GM12878 (cell line): ENCODE results near the gene FDPS. TPM values are rescaled to one million over a fixed set of nuclear protein-coding genes. Genes with fewer than 3 reads are reported as not detected.

ENCODE experiments used
- CHD2 ChIP-seq: IDR thresholded peaks from 2 replicates; pipeline ENCODE4 v1.6.1; 2011; ENCODE audit warnings: low read depth, low read length, improper control_type of control experiment, borderline replicate concordance
- NBN ChIP-seq: fragments of 450-650 bp; IDR thresholded peaks from 2 replicates; pipeline ENCODE4 v1.6.1; 2016
- NFYB ChIP-seq: IDR thresholded peaks from 2 replicates; pipeline ENCODE4 v1.6.1; 2011; ENCODE audit warnings: low read depth, mild to moderate bottlenecking, low read length, improper control_type of control experiment, moderate library complexity; ENCODE audit not compliant: insufficient read depth
- RELA ChIP-seq: fragments of 450-650 bp; IDR thresholded peaks from 2 replicates; pipeline ENCODE4 v1.8.0; 2014; ENCODE audit warnings: borderline replicate concordance; ENCODE audit not compliant: partially characterized antibody
- SPI1 ChIP-seq: IDR thresholded peaks from 2 replicates; pipeline ENCODE4 v1.6.1; 2011; ENCODE audit warnings: low read depth, mild to moderate bottlenecking, low read length, moderate library complexity, borderline replicate concordance; ENCODE audit not compliant: insufficient read depth
- SREBF2 ChIP-seq: IDR thresholded peaks from 2 replicates; pipeline ENCODE4 v1.6.1; 2012; ENCODE audit warnings: mild to moderate bottlenecking, low read length
- SUZ12 ChIP-seq: fragments of 200-600 bp; sonication (generic); IDR thresholded peaks from one replicate; pipeline ENCODE4 v1.6.1; 2018; ENCODE audit warnings: antibody characterized with exemption, mild to moderate bottlenecking; ENCODE audit not compliant: unreplicated experiment
- TARDBP ChIP-seq: IDR thresholded peaks from 2 replicates; pipeline ENCODE4 v1.6.1; 2016; ENCODE audit warnings: borderline replicate concordance
- TBL1XR1 ChIP-seq: IDR thresholded peaks from 2 replicates; pipeline ENCODE4 v1.6.1; 2012; ENCODE audit warnings: low read depth, low read length, improper control_type of control experiment
- TCF12 ChIP-seq: IDR thresholded peaks from 2 replicates; pipeline ENCODE4 v1.6.1; 2011; ENCODE audit warnings: low read depth, mild to moderate bottlenecking, low read length
- ZSCAN29 ChIP-seq: fragments of 450-650 bp; IDR thresholded peaks from 2 replicates; pipeline ENCODE4 v1.6.1; 2017; ENCODE audit warnings: mild to moderate bottlenecking, moderate library complexity
- polyA plus RNA-seq, 11 experiments: library from polyadenylated mRNA; depleted of rRNA in 4 of 11; unstranded in 6 of 11; stranded (reverse) in 5 of 11; fragments of >200 nt; fragmentation: Nextera tagmentation in 4 of 11; fragmentation: Illumina TruSeq in 1 of 11; extraction: Ambion mirVana in 4 of 11; extraction: Trizol in 1 of 11; gene quantifications; 1 replicate in 1 of 11; 2 replicates in 10 of 11; pipeline versions ENCODE4 v1.2.1 to v1.2.3, GENCODE V29; 2011 to 2016; ENCODE audit warnings: inconsistent platforms in 2 of 11, missing spikeins in 2 of 11, low read depth in 1 of 11
- total RNA-seq, 4 experiments: library from RNA; depleted of rRNA in 3 of 4; stranded (reverse); fragments of >200 nt in 3 of 4; fragmentation: Illumina TruSeq in 1 of 4; extraction: Trizol in 1 of 4; gene quantifications; 2 replicates each; pipeline versions ENCODE4 v1.2.1 to v1.2.3, GENCODE V29; 2013 to 2021
- TF ChIP-seq, protein P1 (sequence below): IDR thresholded peaks from 2 replicates; pipeline ENCODE4 v1.6.1; 2012; ENCODE audit warnings: low read depth, low read length, improper control_type of control experiment
- TF ChIP-seq, protein P2 (sequence below): fragments of 450-650 bp; IDR thresholded peaks from 2 replicates; pipeline ENCODE4 v1.6.1; 2018; ENCODE audit warnings: mild to moderate bottlenecking, low read depth, moderate library complexity; ENCODE audit not compliant: partially characterized antibody
- TF ChIP-seq, protein P3 (sequence below): fragments of 450-650 bp; formaldehyde crosslinking; IDR thresholded peaks from 2 replicates; pipeline ENCODE4 v1.5.0; 2022; ENCODE audit warnings: mild to moderate bottlenecking, missing genetic modification characterization

Gene FDPS
- total and polyA plus RNA-seq, 10 of the 15 experiments (the other 5 are each of a cell fraction or from before 2014, with no cell fraction given), result 405 to 1,156 (median 487) TPM

DNA sequence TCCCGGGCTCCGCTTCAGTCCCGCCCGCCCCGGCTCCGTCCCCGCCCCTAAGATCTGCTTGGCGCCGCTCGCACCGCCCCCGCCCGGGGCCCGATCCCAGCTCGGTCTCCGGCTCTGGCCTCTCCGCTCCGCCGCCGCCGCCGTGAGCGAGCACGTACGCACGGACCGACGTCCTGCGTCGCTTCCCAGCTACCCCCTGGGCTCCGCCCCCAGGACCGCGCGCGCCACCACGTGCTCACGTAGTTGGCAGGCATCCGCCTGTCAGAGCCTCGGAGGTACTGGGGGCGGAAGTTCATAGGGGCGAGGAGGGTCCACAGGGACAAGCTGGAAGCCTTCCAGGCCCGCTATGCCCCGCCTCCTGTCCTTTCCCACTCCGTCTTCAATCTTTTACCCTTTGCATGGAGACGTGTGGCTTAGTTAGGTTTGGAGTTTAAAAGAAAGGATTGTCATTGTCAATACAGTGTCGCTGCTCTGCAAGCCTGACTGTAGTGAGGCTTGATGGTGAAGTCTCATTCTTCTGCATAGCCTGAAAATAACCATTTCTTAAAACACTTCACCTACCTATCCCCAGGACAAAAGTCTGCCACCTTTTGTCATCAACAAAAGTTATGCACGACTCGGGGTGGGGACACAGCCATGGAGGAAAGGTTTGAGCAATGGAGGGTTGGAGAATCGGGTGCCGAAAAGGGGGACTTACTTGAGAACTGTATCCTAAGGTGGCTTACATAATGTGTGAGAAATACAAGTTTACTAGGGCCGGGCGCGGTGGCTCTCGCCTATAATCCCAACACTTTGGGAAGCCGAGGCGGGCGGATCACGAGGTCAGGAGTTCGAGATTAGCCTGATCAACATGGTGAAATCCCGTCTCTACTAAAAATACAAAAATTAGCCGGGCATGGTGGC lies 35.1 kb upstream of the FDPS start, which contains the start of gene CLK2 (continued):
- TF ChIP-seq NFYB (no peak), SPI1 (peak; percentile 39; the same call in 1 of the 2 replicates), SREBF2 (no peak), CHD2 (0 out of 2 replicates have a peak, but pooled peaks have one; percentile 39), RELA (peak; percentile 64), SUZ12 (no peak), TBL1XR1 (0 out of 2 replicates have a peak, but pooled peaks have one; percentile 18), TCF12 (peak; percentile 16; the same call in 1 of the 2 replicates), TARDBP (no peak), ZSCAN29 (no peak), NBN (no peak; the same call in 1 of the 2 replicates)
- TF ChIP-seq, protein P1, sequence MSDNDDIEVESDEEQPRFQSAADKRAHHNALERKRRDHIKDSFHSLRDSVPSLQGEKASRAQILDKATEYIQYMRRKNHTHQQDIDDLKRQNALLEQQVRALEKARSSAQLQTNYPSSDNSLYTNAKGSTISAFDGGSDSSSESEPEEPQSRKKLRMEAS, result peak; percentile 96
- TF ChIP-seq, protein P2, sequence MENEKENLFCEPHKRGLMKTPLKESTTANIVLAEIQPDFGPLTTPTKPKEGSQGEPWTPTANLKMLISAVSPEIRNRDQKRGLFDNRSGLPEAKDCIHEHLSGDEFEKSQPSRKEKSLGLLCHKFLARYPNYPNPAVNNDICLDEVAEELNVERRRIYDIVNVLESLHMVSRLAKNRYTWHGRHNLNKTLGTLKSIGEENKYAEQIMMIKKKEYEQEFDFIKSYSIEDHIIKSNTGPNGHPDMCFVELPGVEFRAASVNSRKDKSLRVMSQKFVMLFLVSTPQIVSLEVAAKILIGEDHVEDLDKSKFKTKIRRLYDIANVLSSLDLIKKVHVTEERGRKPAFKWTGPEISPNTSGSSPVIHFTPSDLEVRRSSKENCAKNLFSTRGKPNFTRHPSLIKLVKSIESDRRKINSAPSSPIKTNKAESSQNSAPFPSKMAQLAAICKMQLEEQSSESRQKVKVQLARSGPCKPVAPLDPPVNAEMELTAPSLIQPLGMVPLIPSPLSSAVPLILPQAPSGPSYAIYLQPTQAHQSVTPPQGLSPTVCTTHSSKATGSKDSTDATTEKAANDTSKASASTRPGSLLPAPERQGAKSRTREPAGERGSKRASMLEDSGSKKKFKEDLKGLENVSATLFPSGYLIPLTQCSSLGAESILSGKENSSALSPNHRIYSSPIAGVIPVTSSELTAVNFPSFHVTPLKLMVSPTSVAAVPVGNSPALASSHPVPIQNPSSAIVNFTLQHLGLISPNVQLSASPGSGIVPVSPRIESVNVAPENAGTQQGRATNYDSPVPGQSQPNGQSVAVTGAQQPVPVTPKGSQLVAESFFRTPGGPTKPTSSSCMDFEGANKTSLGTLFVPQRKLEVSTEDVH, result peak; percentile 57
- TF ChIP-seq, protein P3, sequence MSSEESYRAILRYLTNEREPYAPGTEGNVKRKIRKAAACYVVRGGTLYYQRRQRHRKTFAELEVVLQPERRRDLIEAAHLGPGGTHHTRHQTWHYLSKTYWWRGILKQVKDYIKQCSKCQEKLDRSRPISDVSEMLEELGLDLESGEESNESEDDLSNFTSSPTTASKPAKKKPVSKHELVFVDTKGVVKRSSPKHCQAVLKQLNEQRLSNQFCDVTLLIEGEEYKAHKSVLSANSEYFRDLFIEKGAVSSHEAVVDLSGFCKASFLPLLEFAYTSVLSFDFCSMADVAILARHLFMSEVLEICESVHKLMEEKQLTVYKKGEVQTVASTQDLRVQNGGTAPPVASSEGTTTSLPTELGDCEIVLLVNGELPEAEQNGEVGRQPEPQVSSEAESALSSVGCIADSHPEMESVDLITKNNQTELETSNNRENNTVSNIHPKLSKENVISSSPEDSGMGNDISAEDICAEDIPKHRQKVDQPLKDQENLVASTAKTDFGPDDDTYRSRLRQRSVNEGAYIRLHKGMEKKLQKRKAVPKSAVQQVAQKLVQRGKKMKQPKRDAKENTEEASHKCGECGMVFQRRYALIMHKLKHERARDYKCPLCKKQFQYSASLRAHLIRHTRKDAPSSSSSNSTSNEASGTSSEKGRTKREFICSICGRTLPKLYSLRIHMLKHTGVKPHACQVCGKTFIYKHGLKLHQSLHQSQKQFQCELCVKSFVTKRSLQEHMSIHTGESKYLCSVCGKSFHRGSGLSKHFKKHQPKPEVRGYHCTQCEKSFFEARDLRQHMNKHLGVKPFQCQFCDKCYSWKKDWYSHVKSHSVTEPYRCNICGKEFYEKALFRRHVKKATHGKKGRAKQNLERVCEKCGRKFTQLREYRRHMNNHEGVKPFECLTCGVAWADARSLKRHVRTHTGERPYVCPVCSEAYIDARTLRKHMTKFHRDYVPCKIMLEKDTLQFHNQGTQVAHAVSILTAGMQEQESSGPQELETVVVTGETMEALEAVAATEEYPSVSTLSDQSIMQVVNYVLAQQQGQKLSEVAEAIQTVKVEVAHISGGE (CRISPR knock-in tag), result no peak
